Keratinocyte (primary cell): Measurements from ENCODE around the gene TNPO2. TPM values are rescaled to one million over a fixed set of nuclear protein-coding genes. Genes with fewer than 3 reads are reported as not detected.
"Not testable (repeated sequence)": the region's sequence is repeated elsewhere in the genome, so short reads cannot be mapped to it uniquely, and the experiment has no call there.

Experiments
- DNase-seq: peaks from one replicate; pipeline ENCODE4 v3.0.0-alpha.2; 2011; ENCODE audit warnings: low read depth, missing footprints, low spot score
- FAIRE-seq: peaks from 2 replicates; lab custom pipeline; 2011; peaks lifted over from hg19 to GRCh38; lab: Jason Lieb, UNC
- H2AFZ ChIP-seq: 2 replicates; pipeline ENCODE4 v1.6.0; 2012; ENCODE audit warnings: low read length, control low read depth, inconsistent platforms; ENCODE audit not compliant: control insufficient read depth
- H3K27ac ChIP-seq: 2 replicates; pipeline ENCODE4 v1.5.1; 2011; ENCODE audit warnings: low read length; ENCODE audit not compliant: control insufficient read depth, insufficient read depth
- H3K27me3 ChIP-seq: 3 replicates; pipeline ENCODE4 v1.6.0; 2011; ENCODE audit warnings: low read length; ENCODE audit not compliant: control insufficient read depth, insufficient read depth; ENCODE audit errors: extremely low read depth
- H3K36me3 ChIP-seq, 2 experiments: 2 replicates in 1 of 2; 3 replicates in 1 of 2; pipeline ENCODE4 v1.5.1; 2011; ENCODE audit warnings: low read length in 2 of 2, mild to moderate bottlenecking in 1 of 2; ENCODE audit not compliant: control insufficient read depth in 2 of 2, insufficient read depth in 2 of 2; ENCODE audit errors: extremely low read depth in 1 of 2
- H3K4me1 ChIP-seq: 3 replicates; pipeline ENCODE4 v1.5.1; 2011; ENCODE audit warnings: low read length; ENCODE audit not compliant: control insufficient read depth, insufficient read depth; ENCODE audit errors: extremely low read depth
- H3K4me2 ChIP-seq: 3 replicates; pipeline ENCODE4 v1.6.0; 2011; ENCODE audit warnings: low read depth, low read length; ENCODE audit not compliant: control insufficient read depth, insufficient read depth; ENCODE audit errors: extremely low read depth
- H3K4me3 ChIP-seq, 3 experiments: fragments of 200-600 bp in 1 of 3; sonication (generic) in 1 of 3; 2 replicates in 2 of 3; 3 replicates in 1 of 3; pipeline ENCODE4 v1.5.1; 2011 to 2016; ENCODE audit warnings: low read length in 3 of 3, mild to moderate bottlenecking in 3 of 3, control low read depth in 2 of 3, inconsistent platforms in 1 of 3, low read depth in 1 of 3, mixed read lengths in 1 of 3, mixed run types in 1 of 3, moderate library complexity in 1 of 3; ENCODE audit not compliant: control insufficient read depth in 2 of 3, insufficient read depth in 2 of 3; ENCODE audit errors: extremely low read depth in 1 of 3
- H3K79me2 ChIP-seq: 2 replicates; pipeline ENCODE4 v1.6.0; 2012; ENCODE audit warnings: low read length; ENCODE audit not compliant: control insufficient read depth, insufficient read depth
- H3K9ac ChIP-seq: 3 replicates; pipeline ENCODE4 v1.6.0; 2011; ENCODE audit warnings: low read length; ENCODE audit not compliant: control insufficient read depth, insufficient read depth; ENCODE audit errors: extremely low read depth
- H3K9me1 ChIP-seq: 3 replicates; pipeline ENCODE4 v1.6.0; 2011; ENCODE audit warnings: low read length; ENCODE audit not compliant: control insufficient read depth, insufficient read depth; ENCODE audit errors: extremely low read depth
- H3K9me3 ChIP-seq: 2 replicates; pipeline ENCODE4 v1.5.1; 2012; ENCODE audit warnings: low read depth, low read length; ENCODE audit not compliant: control insufficient read depth
- H4K20me1 ChIP-seq: 3 replicates; pipeline ENCODE4 v1.6.0; 2011; ENCODE audit warnings: low read length; ENCODE audit not compliant: control insufficient read depth, insufficient read depth; ENCODE audit errors: extremely low read depth
- EZH2 ChIP-seq: IDR thresholded peaks from one replicate; pipeline ENCODE4 v1.6.1; 2012; ENCODE audit warnings: inconsistent platforms, mild to moderate bottlenecking, low read length, moderate library complexity
- dilution Hi-C: fragments of 300-500 bp; cut with MboI; formaldehyde crosslinking; loops from one replicate; pipeline ENCODE4 v1.7.0; 2020; ENCODE audit warnings: low sequenced_read_pairs; ENCODE audit not compliant: extremely low pct_ligation_motif_present
- polyA plus RNA-seq, 5 experiments: library from polyadenylated mRNA; depleted of rRNA in 3 of 5; stranded (reverse) in 3 of 5; stranded (forward) in 1 of 5; unstranded in 1 of 5; fragments of >200 nt; gene quantifications; 1 replicate in 1 of 5; 2 replicates in 3 of 5; 3 replicates in 1 of 5; pipeline versions ENCODE4 v1.2.1 to v1.2.3, GENCODE V29; 2011 to 2012; ENCODE audit warnings: missing spikeins in 2 of 5, low read depth in 1 of 5, low replicate concordance in 1 of 5
- TF ChIP-seq, protein P1 (sequence below), 3 experiments: IDR thresholded peaks in 1 of 3; conservative IDR thresholded peaks in 1 of 3; optimal IDR thresholded peaks in 1 of 3; 2 replicates in 2 of 3; 3 replicates in 1 of 3; pipeline versions ENCODE3 to v1.5.1; 2011; ENCODE audit warnings: low read length in 3 of 3, mild to moderate bottlenecking in 3 of 3, moderate library complexity in 2 of 3, control low read depth in 1 of 3, inconsistent platforms in 1 of 3; ENCODE audit not compliant: insufficient read depth in 2 of 3; ENCODE audit errors: extremely low read depth in 1 of 3

Gene TNPO2
- polyA plus RNA-seq, 1 donor (not counting 4 experiments of a cell fraction or from before 2014, with no cell fraction given) = 75.3 TPM

GRCh38 chr19:12681074-12681987, 42.4 kb downstream of the TNPO2 start, which contains the start of gene DHPS:
Gene DHPS (minus strand): TSS chr19:12681880. CDS start chr19:12681766, 114 bp downstream.
- dilution Hi-C loops = no loop called here
- peak; percentile 86 for FAIRE-seq
- TF ChIP-seq, protein P1, sequence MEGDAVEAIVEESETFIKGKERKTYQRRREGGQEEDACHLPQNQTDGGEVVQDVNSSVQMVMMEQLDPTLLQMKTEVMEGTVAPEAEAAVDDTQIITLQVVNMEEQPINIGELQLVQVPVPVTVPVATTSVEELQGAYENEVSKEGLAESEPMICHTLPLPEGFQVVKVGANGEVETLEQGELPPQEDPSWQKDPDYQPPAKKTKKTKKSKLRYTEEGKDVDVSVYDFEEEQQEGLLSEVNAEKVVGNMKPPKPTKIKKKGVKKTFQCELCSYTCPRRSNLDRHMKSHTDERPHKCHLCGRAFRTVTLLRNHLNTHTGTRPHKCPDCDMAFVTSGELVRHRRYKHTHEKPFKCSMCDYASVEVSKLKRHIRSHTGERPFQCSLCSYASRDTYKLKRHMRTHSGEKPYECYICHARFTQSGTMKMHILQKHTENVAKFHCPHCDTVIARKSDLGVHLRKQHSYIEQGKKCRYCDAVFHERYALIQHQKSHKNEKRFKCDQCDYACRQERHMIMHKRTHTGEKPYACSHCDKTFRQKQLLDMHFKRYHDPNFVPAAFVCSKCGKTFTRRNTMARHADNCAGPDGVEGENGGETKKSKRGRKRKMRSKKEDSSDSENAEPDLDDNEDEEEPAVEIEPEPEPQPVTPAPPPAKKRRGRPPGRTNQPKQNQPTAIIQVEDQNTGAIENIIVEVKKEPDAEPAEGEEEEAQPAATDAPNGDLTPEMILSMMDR (optimal IDR thresholded peaks at IDR 0.05 in 1 of 3, IDR thresholded peaks at IDR 0.05 in 1 of 3, conservative IDR thresholded peaks at IDR 0.05 in 1 of 3; ENCODE audit: extremely low read depth in 1 of 3, insufficient read depth in 2 of 3, low read length in 3 of 3) = peak in 1 of 3 experiments; percentile 7
- TF ChIP-seq EZH2 = no peak

DNA sequence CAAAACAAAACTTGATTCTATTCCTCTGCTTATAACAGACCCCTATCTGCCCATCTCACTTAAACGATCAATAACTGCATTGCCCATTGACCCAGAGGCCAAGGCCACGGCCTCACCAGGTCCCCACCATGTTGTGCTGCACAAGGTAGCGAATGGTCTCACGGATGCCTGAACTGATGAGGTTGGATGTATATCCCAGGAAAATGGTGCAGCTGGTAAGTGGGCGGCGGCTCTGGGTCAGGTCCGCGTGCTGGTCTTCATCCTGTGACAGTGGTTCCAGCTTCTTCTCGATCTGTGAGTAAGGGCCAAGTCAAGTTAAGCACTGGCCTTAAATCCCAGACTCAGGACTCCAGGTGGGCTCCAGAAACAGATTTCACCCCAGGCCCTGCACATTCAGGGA, 43.7 kb downstream of the TNPO2 start:
- Histone ChIP-seq H2AFZ (no peak overlapping the region), H3K4me1 (no peaks in the 10 kb centered on the region), H3K9ac (no peak overlapping the region), H3K27ac (no peak overlapping the region), H3K27me3 (no peaks in the 10 kb centered on the region), H3K36me3 (peaks cover 14 to 19% of the 10 kb centered on the region in 2 experiments), H3K4me3 (no peak overlapping the region), H3K4me2 (no peak overlapping the region), H3K79me2 (peaks cover 9% of the 10 kb centered on the region), H3K9me1 (no peaks in the 10 kb centered on the region), H4K20me1 (peaks cover 4% of the 10 kb centered on the region), H3K9me3 (no peaks in the 10 kb centered on the region)
- FAIRE-seq = no peak
- no peak for DNase-seq
- TF ChIP-seq, protein P1 (optimal IDR thresholded peaks at IDR 0.05 in 1 of 3, IDR thresholded peaks at IDR 0.05 in 1 of 3, conservative IDR thresholded peaks at IDR 0.05 in 1 of 3; ENCODE audit: extremely low read depth in 1 of 3, insufficient read depth in 2 of 3, low read length in 3 of 3) = no peak
- no peak for TF ChIP-seq EZH2
- dilution Hi-C loops = no loop called here

More at GRCh38 chr19:12681074-12681987, 42.4 kb downstream of the TNPO2 start, which contains the start of gene DHPS:
- Histone ChIP-seq H3K79me2 (peaks cover 9% of the 10 kb centered on the region), H3K4me2 (peak within 1 kb of the TSS; percentile 76), H2AFZ (peak within 1 kb of the TSS; percentile 87), H3K4me3 (peak within 1 kb of the TSS; percentile 84 to 93 (median 92)), H3K9me1 (no peaks in the 10 kb centered on the region), H4K20me1 (peaks cover 4% of the 10 kb centered on the region), H3K4me1 (no peaks in the 10 kb centered on the region), H3K36me3 (peaks cover 5 to 16% of the 10 kb centered on the region in 2 experiments), H3K27me3 (no peaks in the 10 kb centered on the region), H3K9ac (peak within 1 kb of the TSS; percentile 98), H3K27ac (peak within 1 kb of the TSS; percentile 97), H3K9me3 (no peaks in the 10 kb centered on the region)
- DNase-seq = peak; percentile 89

- H4K20me1 ChIP-seq, H3K9me3 ChIP-seq, H3K27ac ChIP-seq, H3K4me3 ChIP-seq, H3K9ac ChIP-seq, H3K4me2 ChIP-seq, DNase-seq, H3K27me3 ChIP-seq, H3K79me2 ChIP-seq, FAIRE-seq, dilution Hi-C loops, H3K9me1 ChIP-seq, H2AFZ ChIP-seq, H3K4me1 ChIP-seq: not testable (repeated sequence)
- peaks cover 16 to 27% of the 10 kb centered on the region in 2 experiments for H3K36me3 ChIP-seq
These were observed 45.7 kb downstream of the TNPO2 start for GRCh38 chr19:12678039-12678438.
